Fibroblast of skin of left quadriceps (primary cell): ENCODE results near the gene MAGEE1.

ENCODE experiments used
- DNase-seq, 2 experiments: peaks; one replicate each; pipeline ENCODE4 v3.0.0-alpha.2; 2013; ENCODE audit warnings: low read depth in 2 of 2

The MAGEE1 gene

GRCh38 chrX:76427560-76428242 is at the start of gene MAGEE1:
TSS of gene MAGEE1 (plus strand) at chrX:76427710. CDS start at chrX:76427931, 221 bp downstream.
- peak; percentile 23 to 29 for DNase-seq

- DNase-seq: no peak
Observed at GRCh38 chrX:76398970-76399369, 28.5 kb upstream of the MAGEE1 start.

- DNase-seq: no peak
Observed at GRCh38 chrX:76407795-76408194, 19.7 kb upstream of the MAGEE1 start.

GRCh38 chrX:76420237-76420636 is 7.3 kb upstream of the MAGEE1 start:
- no peak for DNase-seq

- no peak for DNase-seq
Observed at GRCh38 chrX:76428243-76429130, 977 bp downstream of the MAGEE1 start.

GRCh38 chrX:76433219-76433618 is 5.7 kb downstream of the MAGEE1 start:
- DNase-seq: no peak

GRCh38 chrX:76434103-76434741 is 6.7 kb downstream of the MAGEE1 start:
- DNase-seq: no peak

GRCh38 chrX:76439188-76439587 is 11.7 kb downstream of the MAGEE1 start:
- DNase-seq: no peak

GRCh38 chrX:76453737-76454406 is 26.4 kb downstream of the MAGEE1 start:
- no peak for DNase-seq

GRCh38 chrX:76454456-76454927 is 27.0 kb downstream of the MAGEE1 start:
- no peak for DNase-seq

- DNase-seq: no peak
Observed at GRCh38 chrX:76477353-76477752, 49.8 kb downstream of the MAGEE1 start.
